Left lung (tissue), 10 donors: ENCODE results near the gene TMEM98. TPM values are rescaled to one million over a fixed set of nuclear protein-coding genes. Genes with fewer than 3 reads are reported as not detected.
A peak's percentile ranks its signal among the peaks of the same experiment; 100 is the strongest.

Experiments used
- ATAC-seq: fragments of 200-7000 bp; cut with Tn5 transposase; one replicate; pipeline ENCODE4 v1.9.1; 2020; ENCODE audit warnings: moderate library complexity
- DNase-seq, 4 donors: peaks; one replicate each; pipeline ENCODE4 v3.0.0-alpha.2; 2013 to 2020
- H3K27ac ChIP-seq, 2 donors: fragments of 200-600 bp; sonication (generic) in 1 of 2; one replicate each; pipeline versions ENCODE4 v1.5.0 to v1.8.0; 2020 to 2021
- H3K27me3 ChIP-seq, 2 donors: fragments of 200-600 bp; sonication (generic) in 1 of 2; one replicate each; pipeline versions ENCODE4 v1.5.0 to v1.8.0; 2020 to 2021
- H3K36me3 ChIP-seq, 2 donors: fragments of 200-600 bp; sonication (generic) in 1 of 2; one replicate each; pipeline versions ENCODE4 v1.5.0 to v1.8.0; 2020 to 2021
- H3K4me1 ChIP-seq, 2 donors: fragments of 200-600 bp; one replicate each; pipeline ENCODE4 v1.8.0; 2021
- H3K4me3 ChIP-seq, 2 donors: fragments of 200-600 bp; sonication (generic) in 1 of 2; one replicate each; pipeline versions ENCODE4 v1.5.0 to v1.8.0; 2020 to 2021; ENCODE audit warnings: mild to moderate bottlenecking in 1 of 2
- H3K9me3 ChIP-seq, 2 donors: fragments of 200-600 bp; sonication (generic) in 1 of 2; one replicate each; pipeline versions ENCODE4 v1.5.0 to v1.8.0; 2020 to 2021
- CTCF ChIP-seq, 2 donors: fragments of 200-600 bp; sonication (generic) in 1 of 2; IDR thresholded peaks; one replicate each; pipeline versions ENCODE4 v1.5.0 to v1.8.0; 2021; ENCODE audit warnings: antibody characterized with exemption in 2 of 2
- intact Hi-C, 2 donors: fragments of 100-400 bp; cut with DNase I; formaldehyde crosslinking; loops; one replicate each; pipeline versions ENCODE4 v1.11.2 to v1.14.2; 2022
- polyA plus RNA-seq, 6 donors: library from polyadenylated mRNA; unstranded; fragments of 120-200 nt; gene quantifications; one replicate each; pipeline ENCODE4 v1.2.1, GENCODE V29; 2013; ENCODE audit not compliant: insufficient read length in 6 of 6
- total RNA-seq, 2 donors: library from RNA; stranded (reverse); fragmentation: NEBNext Ultra II Directional; extraction: Animal tissue kit (Norgen Biotek cat#: 25700); gene quantifications; one replicate each; pipeline ENCODE4 v1.2.1, GENCODE V29; 2021
- donor health status: DM: no; HTN: yes; CAD: no.
- donor health status: DM: no; HTN: no; CAD: no.

The TMEM98 gene
- total and polyA plus RNA-seq, 8 donors = 57.1 to 313 (median 267) TPM

- no peak for DNase-seq
- Histone ChIP-seq H3K36me3 (no peaks in the 10 kb centered on the region), H3K9me3 (peaks cover 0 to 10% of the 10 kb centered on the region in 2 donors), H3K27me3 (no peaks in the 10 kb centered on the region), H3K27ac (no peak overlapping the region), H3K4me1 (no peaks in the 10 kb centered on the region), H3K4me3 (no peak overlapping the region)
- intact Hi-C loops = no loop called here
- TF ChIP-seq CTCF (IDR thresholded peaks at IDR 0.05) = no peak
- no peak for ATAC-seq
These were observed 60.6 kb downstream of the TMEM98 start for GRCh38 chr17:32988481-32989101.

- Histone ChIP-seq H3K27ac (no peak overlapping the region), H3K4me1 (no peaks in the 10 kb centered on the region), H3K36me3 (no peaks in the 10 kb centered on the region), H3K27me3 (no peaks in the 10 kb centered on the region), H3K4me3 (no peak overlapping the region), H3K9me3 (peaks cover 0 to 5% of the 10 kb centered on the region in 2 donors)
- intact Hi-C loops = no loop called here
- no peak for TF ChIP-seq CTCF (IDR thresholded peaks at IDR 0.05)
- DNase-seq (no peak), ATAC-seq (peak; percentile 31)
These were observed 64.5 kb downstream of the TMEM98 start for GRCh38 chr17:32992321-32993033.

GRCh38 chr17:32993977-32994376 is 66.0 kb downstream of the TMEM98 start:
- no peak overlapping the region for H3K27ac ChIP-seq
- intact Hi-C loops = no loop called here

More at GRCh38 chr17:32993977-32994376, 66.0 kb downstream of the TMEM98 start:
- H3K4me1 ChIP-seq = peaks cover 0 to 7% of the 10 kb centered on the region in 2 donors
- H3K4me3 ChIP-seq = no peak overlapping the region
- TF ChIP-seq CTCF (IDR thresholded peaks at IDR 0.05) = no peak
- no peaks in the 10 kb centered on the region for H3K36me3 ChIP-seq
- no peaks in the 10 kb centered on the region for H3K9me3 ChIP-seq
- DNase-seq (no peak), ATAC-seq (no peak)
- H3K27me3 ChIP-seq = peaks cover 0 to 9% of the 10 kb centered on the region in 2 donors

Other genes starting within 250 kb of the TMEM98 start
- gene MYO1D, start 51.0 kb upstream of the TMEM98 start, total RNA-seq = 10 to 100 TPM; 62.0 to 92.8 TPM
- 10 to 100 TPM; 22.0 to 29.4 (median 26.9) TPM for gene MYO1D, start 51.0 kb upstream of the TMEM98 start, polyA plus RNA-seq
- gene SPACA3, start 63.7 kb downstream of the TMEM98 start, total RNA-seq = not detected
- under 1 TPM in 2 of 6 donors, not detected in 4; 0.18 to 0.24 TPM for gene SPACA3, start 63.7 kb downstream of the TMEM98 start, polyA plus RNA-seq